ENCODE results near the gene MGP.

MGP gene

GRCh38 chr12:14841761-14842160, 43.9 kb downstream of the MGP start:
- H3K4me3 ChIP-seq (ENCODE audit: low read depth, low read length) = no peak overlapping the region
- peak; percentile 40 for DNase-seq (ENCODE audit: low read depth, low spot score)
- in situ Hi-C loops (cut with HindIII; ENCODE audit: low sequenced_read_pairs) = no loop called here
- no peak for TF ChIP-seq CTCF (IDR thresholded peaks at IDR 0.05; ENCODE audit: low read depth, low read length)

GRCh38 chr12:14840616-14841015, 45.0 kb downstream of the MGP start:
- TF ChIP-seq CTCF (IDR thresholded peaks at IDR 0.05; ENCODE audit: low read depth, low read length) = no peak
- in situ Hi-C loops (cut with HindIII; ENCODE audit: low sequenced_read_pairs) = no loop called here
- no peak for DNase-seq (ENCODE audit: low read depth, low spot score)
- no peak overlapping the region for H3K4me3 ChIP-seq (ENCODE audit: low read depth, low read length)

GRCh38 chr12:14839262-14839661, 46.4 kb downstream of the MGP start:
- TF ChIP-seq CTCF (IDR thresholded peaks at IDR 0.05; ENCODE audit: low read depth, low read length) = no peak
- no peak overlapping the region for H3K4me3 ChIP-seq (ENCODE audit: low read depth, low read length)
- in situ Hi-C loops (cut with HindIII; ENCODE audit: low sequenced_read_pairs) = no loop called here
- DNase-seq (ENCODE audit: low read depth, low spot score) = no peak

- no peak for TF ChIP-seq CTCF (IDR thresholded peaks at IDR 0.05; ENCODE audit: low read depth, low read length)
- no peak overlapping the region for H3K4me3 ChIP-seq (ENCODE audit: low read depth, low read length)
- in situ Hi-C loops (cut with HindIII; ENCODE audit: low sequenced_read_pairs) = no loop called here
Observed at GRCh38 chr12:14836336-14837210, 49.1 kb downstream of the MGP start.

GRCh38 chr12:14834509-14834908, 51.1 kb downstream of the MGP start:
- in situ Hi-C loops (cut with HindIII; ENCODE audit: low sequenced_read_pairs) = no loop called here
- no peak for TF ChIP-seq CTCF (IDR thresholded peaks at IDR 0.05; ENCODE audit: low read depth, low read length)
- H3K4me3 ChIP-seq (ENCODE audit: low read depth, low read length) = no peak overlapping the region
- DNase-seq (ENCODE audit: low read depth, low spot score) = no peak

More at GRCh38 chr12:14836336-14837210, 49.1 kb downstream of the MGP start:
- DNase-seq (ENCODE audit: low read depth, low spot score) = peak; percentile 82

GRCh38 chr12:14833952-14834351, 51.7 kb downstream of the MGP start:
- in situ Hi-C loops (cut with HindIII; ENCODE audit: low sequenced_read_pairs) = no loop called here
- DNase-seq (ENCODE audit: low read depth, low spot score) = no peak
- no peak for TF ChIP-seq CTCF (IDR thresholded peaks at IDR 0.05; ENCODE audit: low read depth, low read length)
- no peak overlapping the region for H3K4me3 ChIP-seq (ENCODE audit: low read depth, low read length)

Measured in astrocyte of the spinal cord (primary cell).